Measurements from ENCODE around the gene NPL.

NPL gene

DNA sequence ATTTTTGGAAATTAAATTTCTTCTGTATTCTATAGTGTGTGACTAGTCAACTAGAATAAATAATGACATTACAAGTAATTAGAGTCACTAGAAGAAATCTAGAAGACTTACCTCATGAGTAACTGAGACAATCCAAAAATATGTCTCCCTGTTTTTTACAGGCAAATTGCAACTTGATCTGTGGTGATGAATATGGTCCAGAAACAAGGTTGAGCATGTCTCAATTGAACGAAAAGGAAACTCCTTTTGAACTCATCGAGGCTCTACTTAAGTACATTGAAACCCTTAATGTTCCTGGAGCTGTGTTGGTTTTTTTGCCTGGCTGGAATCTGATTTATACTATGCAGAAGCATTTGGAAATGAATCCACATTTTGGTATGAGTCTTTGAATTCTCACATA is 86.3 kb downstream of the NPL start:
- no peak for DNase-seq

DNA sequence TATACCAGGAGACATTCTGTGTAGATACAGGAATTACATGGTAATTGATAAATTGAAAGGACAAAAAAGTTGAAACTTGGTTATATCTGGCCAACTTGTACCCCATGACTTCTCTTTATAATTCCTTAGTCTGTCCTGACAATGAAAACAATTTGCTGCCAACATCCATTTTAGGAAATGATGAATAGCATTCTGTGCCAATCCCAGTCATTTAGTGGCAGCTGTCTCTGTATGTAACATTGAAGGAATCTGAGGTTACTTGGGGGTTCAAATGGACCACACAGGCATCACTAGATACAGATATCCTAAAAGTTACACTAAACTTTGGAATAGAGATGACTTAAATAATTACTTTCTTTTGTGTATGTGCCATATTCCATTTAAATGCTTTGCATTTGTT is 87.8 kb downstream of the NPL start:
- DNase-seq: no peak

DNA sequence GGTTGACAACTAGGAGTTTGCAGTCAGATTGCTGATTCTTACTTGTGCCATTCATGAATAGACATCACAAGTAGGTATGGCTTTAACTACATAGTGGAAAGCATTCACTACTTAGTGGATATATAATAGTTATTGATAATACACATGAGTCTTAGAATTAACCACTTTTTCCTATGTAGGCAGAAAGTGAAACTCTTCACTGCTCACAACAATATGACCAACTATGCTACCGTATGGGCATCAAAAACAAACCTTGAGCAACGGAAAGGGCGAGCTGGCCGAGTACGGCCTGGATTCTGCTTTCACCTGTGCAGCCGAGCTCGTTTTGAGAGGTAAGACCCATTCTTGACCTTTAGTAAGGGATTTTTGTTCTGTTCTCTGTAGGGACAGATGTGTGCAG is 88.3 kb downstream of the NPL start:
- no peak for DNase-seq

Data from inflammatory macrophage (primary cell).